Measurements from ENCODE around the gene FPR3. TPM values are rescaled to one million over a fixed set of nuclear protein-coding genes. Genes with fewer than 3 reads are reported as not detected.

FPR3 gene
- total and polyA plus RNA-seq, 10 of the 15 experiments (the other 5 are each of a cell fraction or from before 2014, with no cell fraction given): not detected

DNA sequence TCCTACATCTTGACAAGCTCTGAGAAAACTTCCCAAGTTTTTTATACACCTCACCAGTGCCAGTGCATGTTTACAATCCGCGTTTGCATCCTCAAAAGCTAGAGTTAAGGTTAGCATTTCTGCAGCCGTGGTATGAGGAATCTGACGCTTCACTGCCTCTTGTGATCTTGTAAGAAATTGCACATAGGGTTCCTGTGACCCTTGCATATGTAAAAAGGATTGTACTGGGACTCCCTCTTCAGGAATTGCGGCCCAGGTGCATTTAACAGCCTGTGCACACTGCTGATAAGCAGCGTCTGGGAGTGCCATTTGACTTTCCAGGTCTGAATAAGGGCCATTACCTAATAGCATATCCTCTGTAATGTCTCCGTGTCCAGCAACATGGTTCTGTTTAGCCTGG lies 15.3 kb downstream of the FPR3 start:
- no peak for DNase-seq (ENCODE audit: low read depth, low spot score)
- BruUV-seq (replicated peaks): no TSS peak
- no peak overlapping the region for H2AFZ ChIP-seq (ENCODE audit: control insufficient read depth, low read depth, low read length)
- no peak overlapping the region for H3K27ac ChIP-seq (ENCODE audit: control insufficient read depth, insufficient read depth)
- 38% methylated on average over 7 of the region's 7 CpGs for WGBS (ENCODE audit: insufficient coverage, insufficient replicate concordance, low lambda C conversion rate, missing lambda C conversion rate)
- ChIA-PET CTCF (no interaction called here), RAD21 (ENCODE audit: unreplicated experiment) (no interaction called here), POLR2A (no interaction called here), SMC1A (ENCODE audit: uncharacterized antibody, unreplicated experiment) (no interaction called here)
- no peaks in the 10 kb centered on the region for H4K20me1 ChIP-seq (ENCODE audit: control insufficient read depth, insufficient read depth)
- no peaks in the 10 kb centered on the region for H3K36me3 ChIP-seq (ENCODE audit: control insufficient read depth in 2 of 2, insufficient read depth in 2 of 2, low read length in 1 of 2)
- no peaks in the 10 kb centered on the region; the same call in 1 of the 3 replicates for H3K9me3 ChIP-seq (replicated peaks; ENCODE audit: control insufficient read depth, insufficient read depth, low read length)
- in situ Hi-C loops (cut with MboI) (no loop called here), intact Hi-C loops (cut with micrococcal nuclease; ENCODE audit: unreplicated experiment) (no loop called here)
- no peak for TF ChIP-seq CREB1 (IDR thresholded peaks at IDR 0.05; ENCODE audit: low read depth)
- no peak for TF ChIP-seq POU2F2 (IDR thresholded peaks at IDR 0.05; ENCODE audit: borderline replicate concordance, low read depth, low read length)
- TF ChIP-seq, protein P1, sequence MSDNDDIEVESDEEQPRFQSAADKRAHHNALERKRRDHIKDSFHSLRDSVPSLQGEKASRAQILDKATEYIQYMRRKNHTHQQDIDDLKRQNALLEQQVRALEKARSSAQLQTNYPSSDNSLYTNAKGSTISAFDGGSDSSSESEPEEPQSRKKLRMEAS (IDR thresholded peaks at IDR 0.05; ENCODE audit: low read depth, low read length): no peak
- TF ChIP-seq CEBPZ (IDR thresholded peaks at IDR 0.05; ENCODE audit: low read depth, low read length): no peak
- no peak for TF ChIP-seq RUNX3 (IDR thresholded peaks at IDR 0.05; ENCODE audit: low read length)
- TF ChIP-seq RFX5 (IDR thresholded peaks at IDR 0.05; ENCODE audit: low read depth, low read length): no peak
- no peak for TF ChIP-seq BCL11A (IDR thresholded peaks at IDR 0.05; ENCODE audit: low read depth, low read length)
- H3K4me1 ChIP-seq (ENCODE audit: control insufficient read depth, insufficient read depth, low read length): no peaks in the 10 kb centered on the region
- no peaks in the 10 kb centered on the region for H3K27me3 ChIP-seq (replicated peaks in 1 of 2; ENCODE audit: control insufficient read depth in 2 of 2, insufficient read depth in 2 of 2, low read length in 1 of 2)
- no peak overlapping the region for H3K4me2 ChIP-seq (ENCODE audit: control insufficient read depth, insufficient read depth)
- no peak overlapping the region for H3K9ac ChIP-seq (ENCODE audit: control insufficient read depth, insufficient read depth, low read length)
- no peak for ATAC-seq
- no peak overlapping the region for H3K4me3 ChIP-seq
- FAIRE-seq: no peak
- H3K79me2 ChIP-seq (ENCODE audit: control insufficient read depth, insufficient read depth, low read length): no peaks in the 10 kb centered on the region
